Measurements from ENCODE around the gene CDKL4.
"Not testable (repeated sequence)": the region's sequence is repeated elsewhere in the genome, so short reads cannot be mapped to it uniquely, and the experiment has no call there.

DNA sequence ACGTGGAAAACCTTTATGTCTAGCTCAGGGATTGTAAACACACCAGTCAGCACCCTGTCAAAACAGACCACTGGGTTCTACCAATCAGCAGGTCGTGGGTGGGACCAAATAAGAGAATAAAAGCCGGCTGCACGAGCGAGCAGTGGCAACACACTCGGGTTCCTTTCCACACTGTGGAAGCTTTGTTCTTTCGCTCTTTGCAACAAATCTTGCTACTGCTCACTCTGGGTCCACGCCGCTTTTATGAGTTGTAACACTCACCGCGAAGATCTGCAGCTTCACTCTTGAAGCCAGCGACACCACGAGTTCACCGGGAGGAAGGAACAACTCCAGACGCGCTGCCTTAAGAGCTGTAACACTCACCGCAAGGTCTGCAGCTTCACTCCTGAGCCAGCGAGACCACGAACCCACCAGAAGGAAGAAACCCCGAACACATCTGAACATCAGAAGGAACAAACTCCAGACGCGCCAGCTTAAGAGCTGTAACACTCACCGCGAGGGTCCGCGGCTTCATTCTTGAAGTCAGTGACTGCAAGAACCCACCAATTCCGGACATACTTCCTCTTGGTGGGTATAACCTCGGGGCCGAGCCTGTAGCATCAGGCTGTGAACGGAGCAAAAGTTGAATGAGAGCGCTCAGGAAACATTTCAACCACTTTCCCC lies 1.3 kb upstream of the CDKL4 start:
- TF ChIP-seq YY1 (IDR thresholded peaks at IDR 0.05; ENCODE audit: insufficient read depth, insufficient replicate concordance, low read depth, low read length); BORCS8-MEF2B (CRISPR knock-in tag; IDR thresholded peaks at IDR 0.05); MZF1 (CRISPR knock-in tag; IDR thresholded peaks at IDR 0.05; ENCODE audit: borderline replicate concordance); ZNF230 (CRISPR knock-in tag; IDR thresholded peaks at IDR 0.05); MTA1 (CRISPR knock-in tag; IDR thresholded peaks at IDR 0.05; ENCODE audit: borderline replicate concordance); RFX5 (IDR thresholded peaks at IDR 0.05; ENCODE audit: low read depth, low read length); NR2C2 (CRISPR knock-in tag; IDR thresholded peaks at IDR 0.05; ENCODE audit: borderline replicate concordance): not testable (repeated sequence)
- TF ChIP-seq, protein P1, sequence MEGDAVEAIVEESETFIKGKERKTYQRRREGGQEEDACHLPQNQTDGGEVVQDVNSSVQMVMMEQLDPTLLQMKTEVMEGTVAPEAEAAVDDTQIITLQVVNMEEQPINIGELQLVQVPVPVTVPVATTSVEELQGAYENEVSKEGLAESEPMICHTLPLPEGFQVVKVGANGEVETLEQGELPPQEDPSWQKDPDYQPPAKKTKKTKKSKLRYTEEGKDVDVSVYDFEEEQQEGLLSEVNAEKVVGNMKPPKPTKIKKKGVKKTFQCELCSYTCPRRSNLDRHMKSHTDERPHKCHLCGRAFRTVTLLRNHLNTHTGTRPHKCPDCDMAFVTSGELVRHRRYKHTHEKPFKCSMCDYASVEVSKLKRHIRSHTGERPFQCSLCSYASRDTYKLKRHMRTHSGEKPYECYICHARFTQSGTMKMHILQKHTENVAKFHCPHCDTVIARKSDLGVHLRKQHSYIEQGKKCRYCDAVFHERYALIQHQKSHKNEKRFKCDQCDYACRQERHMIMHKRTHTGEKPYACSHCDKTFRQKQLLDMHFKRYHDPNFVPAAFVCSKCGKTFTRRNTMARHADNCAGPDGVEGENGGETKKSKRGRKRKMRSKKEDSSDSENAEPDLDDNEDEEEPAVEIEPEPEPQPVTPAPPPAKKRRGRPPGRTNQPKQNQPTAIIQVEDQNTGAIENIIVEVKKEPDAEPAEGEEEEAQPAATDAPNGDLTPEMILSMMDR (CRISPR knock-in tag; IDR thresholded peaks at IDR 0.05) = not testable (repeated sequence)
- TF ChIP-seq, protein P2, sequence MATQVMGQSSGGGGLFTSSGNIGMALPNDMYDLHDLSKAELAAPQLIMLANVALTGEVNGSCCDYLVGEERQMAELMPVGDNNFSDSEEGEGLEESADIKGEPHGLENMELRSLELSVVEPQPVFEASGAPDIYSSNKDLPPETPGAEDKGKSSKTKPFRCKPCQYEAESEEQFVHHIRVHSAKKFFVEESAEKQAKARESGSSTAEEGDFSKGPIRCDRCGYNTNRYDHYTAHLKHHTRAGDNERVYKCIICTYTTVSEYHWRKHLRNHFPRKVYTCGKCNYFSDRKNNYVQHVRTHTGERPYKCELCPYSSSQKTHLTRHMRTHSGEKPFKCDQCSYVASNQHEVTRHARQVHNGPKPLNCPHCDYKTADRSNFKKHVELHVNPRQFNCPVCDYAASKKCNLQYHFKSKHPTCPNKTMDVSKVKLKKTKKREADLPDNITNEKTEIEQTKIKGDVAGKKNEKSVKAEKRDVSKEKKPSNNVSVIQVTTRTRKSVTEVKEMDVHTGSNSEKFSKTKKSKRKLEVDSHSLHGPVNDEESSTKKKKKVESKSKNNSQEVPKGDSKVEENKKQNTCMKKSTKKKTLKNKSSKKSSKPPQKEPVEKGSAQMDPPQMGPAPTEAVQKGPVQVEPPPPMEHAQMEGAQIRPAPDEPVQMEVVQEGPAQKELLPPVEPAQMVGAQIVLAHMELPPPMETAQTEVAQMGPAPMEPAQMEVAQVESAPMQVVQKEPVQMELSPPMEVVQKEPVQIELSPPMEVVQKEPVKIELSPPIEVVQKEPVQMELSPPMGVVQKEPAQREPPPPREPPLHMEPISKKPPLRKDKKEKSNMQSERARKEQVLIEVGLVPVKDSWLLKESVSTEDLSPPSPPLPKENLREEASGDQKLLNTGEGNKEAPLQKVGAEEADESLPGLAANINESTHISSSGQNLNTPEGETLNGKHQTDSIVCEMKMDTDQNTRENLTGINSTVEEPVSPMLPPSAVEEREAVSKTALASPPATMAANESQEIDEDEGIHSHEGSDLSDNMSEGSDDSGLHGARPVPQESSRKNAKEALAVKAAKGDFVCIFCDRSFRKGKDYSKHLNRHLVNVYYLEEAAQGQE (IDR thresholded peaks at IDR 0.05; ENCODE audit: borderline replicate concordance in 1 of 2, low read depth in 1 of 2, low read length in 2 of 2) = not testable (repeated sequence)

Data from HepG2 (cell line).